H1 (cell line): ENCODE measurements around the gene ARHGAP22. TPM values are rescaled to one million over a fixed set of nuclear protein-coding genes. Genes with fewer than 3 reads are reported as not detected.

ENCODE experiments used
- ASH2L ChIP-seq: fragments of 200-600, 300-600 bp; sonication (generic); IDR thresholded peaks from one replicate; pipeline ENCODE4 v1.7.1; 2017; ENCODE audit warnings: low read length
- TBP ChIP-seq: IDR thresholded peaks from 2 replicates; pipeline ENCODE4 v1.6.1; 2011; ENCODE audit warnings: low read depth, low read length, improper control_type of control experiment
- polyA plus RNA-seq, 7 experiments: library from polyadenylated mRNA; depleted of rRNA in 3 of 7; stranded (reverse) in 5 of 7; unstranded in 2 of 7; fragments of >200 nt in 5 of 7; fragments of 200-250 nt in 2 of 7; gene quantifications; 1 replicate in 5 of 7; 2 replicates in 1 of 7; 4 replicates in 1 of 7; pipeline versions ENCODE4 v1.2.1 to v1.2.3, GENCODE V29; 2011 to 2013; ENCODE audit warnings: missing spikeins in 2 of 7, mixed read lengths in 2 of 7
- total RNA-seq: library from RNA; stranded (reverse); fragmentation: NEBNext Ultra II Directional; extraction: Animal tissue kit (Norgen Biotek cat#: 25700); gene quantifications from 2 replicates; pipeline ENCODE4 v1.2.1, GENCODE V29; 2021

Gene ARHGAP22
- total and polyA plus RNA-seq, 2 of the 8 experiments (the other 6 are each of a cell fraction or from before 2014, with no cell fraction given), result 3.6 to 11.2 TPM

GRCh38 chr10:48447356-48448215 is 157.3 kb downstream of the ARHGAP22 start (continued):
- TF ChIP-seq ASH2L (no peak), TBP (no peak)
